Activated CD8-positive, alpha-beta memory T cell treated with anti-CD3 and anti-CD28 coated beads for 36 hours (primary cell): Measurements from ENCODE around the gene CBX8. TPM values are rescaled to one million over a fixed set of nuclear protein-coding genes. Genes with fewer than 3 reads are reported as not detected.

Source experiments
- CTCF ChIA-PET: fragments of 350-600 bp; sonication (Branson Sonifier 250); formaldehyde crosslinking; loops from one replicate; lab custom pipeline; 2021; ENCODE audit warnings: antibody characterized with exemption; lab: Charles Lee
- POLR2A ChIA-PET: fragments of 350-600 bp; sonication (Branson Sonifier 250); formaldehyde crosslinking; loops from one replicate; lab custom pipeline; 2021; ENCODE audit warnings: antibody characterized with exemption; lab: Charles Lee
- total RNA-seq, 2 experiments: library from RNA; stranded (reverse); gene quantifications; one replicate each; pipeline ENCODE4 v1.2.3, GENCODE V29; 2021

Gene CBX8
- 1 to 10 TPM; 3.2 to 3.5 TPM for total RNA-seq

- ChIA-PET CTCF (interaction anchor here (0.7 to 1.9 kb wide), 7 partner anchors 12 to 817 kb away, joined by 3 to 11 read pairs (median 4); partner anchors contain the start of gene CBX4), POLR2A (interaction anchor here (0.6 to 1.4 kb wide), 9 partner anchors 12 to 82 kb away, joined by 3 to 6 read pairs (median 4); partner anchors contain the start of gene CBX4)
These were observed at the start of gene CBX8 for GRCh38 chr17:79796763-79797491. Gene CBX8, minus strand, starts transcription at chr17:79797077. Its CDS starts 79 bp downstream, at chr17:79796998.

GRCh38 chr17:79845601-79845949 is 48.7 kb upstream of the CBX8 start:
- POLR2A ChIA-PET = no interaction called here

GRCh38 chr17:79844869-79845600 is 48.2 kb upstream of the CBX8 start:
- ChIA-PET CTCF (interaction anchor here (0.6 to 2.8 kb wide), 10 partner anchors 10 to 56 kb away, joined by 3 to 9 read pairs (median 4); partner anchors contain the start of gene CBX8), POLR2A (no interaction called here)

More at GRCh38 chr17:79845601-79845949, 48.7 kb upstream of the CBX8 start:
- CTCF ChIA-PET = interaction anchor here (0.6 to 2.8 kb wide), 4 partner anchors 9 to 56 kb away, joined by 3 to 9 read pairs (median 4); no protein-coding TSS in a partner anchor

- POLR2A ChIA-PET = interaction anchor here (1.7 kb wide), 1 partner anchor 47 kb away, joined by 3 read pairs; the partner anchor contains the start of gene CBX8
- CTCF ChIA-PET = interaction anchor here (0.6 to 2.8 kb wide), 11 partner anchors 9 to 55 kb away, joined by 3 to 9 read pairs (median 4); partner anchors contain the start of gene CBX8
These were observed 47.2 kb upstream of the CBX8 start for GRCh38 chr17:79843816-79844800.

- CTCF ChIA-PET = interaction anchor here (1.6 to 1.9 kb wide), 4 partner anchors 8 to 46 kb away, joined by 4 to 6 read pairs (median 5); partner anchors contain the start of gene CBX8
- POLR2A ChIA-PET = interaction anchor here (1.7 kb wide), 1 partner anchor 47 kb away, joined by 3 read pairs; the partner anchor contains the start of gene CBX8
These were observed 46.6 kb upstream of the CBX8 start for GRCh38 chr17:79843474-79843815.

GRCh38 chr17:79842656-79843473 is 46.0 kb upstream of the CBX8 start:
- CTCF ChIA-PET = interaction anchor here (0.6 to 1.9 kb wide), 8 partner anchors 30 to 66 kb away, joined by 3 to 6 read pairs (median 4); partner anchors contain the start of gene CBX8
- POLR2A ChIA-PET = interaction anchor here (1.7 kb wide), 1 partner anchor 46 kb away, joined by 3 read pairs; the partner anchor contains the start of gene CBX8

GRCh38 chr17:79842136-79842655 is 45.3 kb upstream of the CBX8 start:
- CTCF ChIA-PET = interaction anchor here (0.5 to 1.7 kb wide), 8 partner anchors 30 to 134 kb away, joined by 3 to 5 read pairs (median 4); no protein-coding TSS in a partner anchor
- POLR2A ChIA-PET = interaction anchor here (1.1 to 1.7 kb wide), 2 partner anchors 45 to 69 kb away, joined by 3 to 4 read pairs; partner anchors contain the start of gene CBX8

- POLR2A ChIA-PET = interaction anchor here (1.1 kb wide), 1 partner anchor 68 kb away, joined by 4 read pairs; no protein-coding TSS in a partner anchor
- CTCF ChIA-PET = interaction anchor here (0.5 to 3.2 kb wide), 13 partner anchors 8 to 152 kb away, joined by 3 to 18 read pairs (median 4); no protein-coding TSS in a partner anchor
These were observed 44.7 kb upstream of the CBX8 start for GRCh38 chr17:79841369-79842135.

GRCh38 chr17:79840989-79841286 is 44.1 kb upstream of the CBX8 start:
- POLR2A ChIA-PET = interaction anchor here (1.1 kb wide), 1 partner anchor 68 kb away, joined by 4 read pairs; no protein-coding TSS in a partner anchor
- CTCF ChIA-PET = interaction anchor here (0.9 to 3.2 kb wide), 9 partner anchors 9 to 153 kb away, joined by 3 to 18 read pairs (median 6); no protein-coding TSS in a partner anchor

- POLR2A ChIA-PET = interaction anchor here (1.7 kb wide), 1 partner anchor 28 kb away, joined by 5 read pairs; no protein-coding TSS in a partner anchor
- CTCF ChIA-PET = interaction anchor here (0.8 to 3.2 kb wide), 15 partner anchors 9 to 153 kb away, joined by 3 to 18 read pairs (median 5); partner anchors contain the start of gene CBX8
These were observed 43.6 kb upstream of the CBX8 start for GRCh38 chr17:79840269-79840988.

- ChIA-PET CTCF (interaction anchor here (0.6 to 3.2 kb wide), 16 partner anchors 20 to 167 kb away, joined by 3 to 18 read pairs (median 5); partner anchors contain the start of gene CBX8), POLR2A (interaction anchor here (0.6 to 1.7 kb wide), 7 partner anchors 25 to 157 kb away, joined by 3 to 6 read pairs (median 4); partner anchors contain the start of gene CBX8)
These were observed 42.7 kb upstream of the CBX8 start, which contains the start of gene CBX4 for GRCh38 chr17:79839356-79840268. Gene CBX4, minus strand, starts transcription at chr17:79839440. Its CDS starts 189 bp downstream, at chr17:79839251.

- ChIA-PET POLR2A (interaction anchor here (0.5 to 1.7 kb wide), 4 partner anchors 26 to 434 kb away, joined by 4 to 6 read pairs (median 4); partner anchors contain the start of gene CBX8), CTCF (interaction anchor here (0.6 to 3.2 kb wide), 10 partner anchors 19 to 168 kb away, joined by 3 to 18 read pairs (median 6); no protein-coding TSS in a partner anchor)
These were observed 41.8 kb upstream of the CBX8 start for GRCh38 chr17:79838522-79839274.
